Measurements from ENCODE around the gene SP9.
"Not testable (repeated sequence)": the region's sequence is repeated elsewhere in the genome, so short reads cannot be mapped to it uniquely, and the experiment has no call there.

SP9 gene

DNA sequence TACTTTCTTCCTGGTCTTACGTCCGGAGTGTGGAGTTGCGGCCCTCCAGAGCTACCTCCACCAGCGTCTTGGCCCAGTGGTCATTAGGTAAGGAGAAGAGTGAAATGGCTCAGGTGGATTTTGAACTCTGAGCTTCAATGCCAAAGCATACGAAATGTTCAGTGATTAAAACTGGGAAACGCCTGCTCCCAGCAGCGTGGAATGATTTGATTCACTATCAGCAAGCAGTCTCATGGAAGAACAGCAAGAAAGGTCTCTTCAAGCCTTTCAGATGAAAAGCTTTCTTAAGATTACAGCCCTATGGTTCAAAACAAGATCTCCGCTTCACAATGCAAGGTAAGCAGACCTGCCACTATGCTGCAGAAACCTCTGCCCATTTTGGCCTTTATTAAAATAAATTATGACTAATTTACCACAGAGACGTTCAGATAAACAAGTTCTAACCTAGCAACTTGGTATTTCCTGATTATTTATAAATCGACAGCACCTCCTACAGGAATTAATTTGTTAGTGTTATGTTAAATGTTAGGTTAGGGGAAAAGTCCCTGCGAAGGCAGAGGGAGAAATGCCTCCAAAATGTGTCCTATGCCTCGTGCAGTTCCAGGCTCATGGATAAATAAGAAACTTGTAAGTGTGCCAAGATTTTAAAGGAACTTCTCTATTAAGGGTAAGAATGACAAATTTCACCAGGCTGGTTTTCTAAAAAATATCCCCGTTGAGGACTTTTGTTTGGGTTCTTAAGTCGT, 10.1 kb downstream of the SP9 start:
- peak; percentile 54 for DNase-seq (ENCODE audit: low spot score)

DNA sequence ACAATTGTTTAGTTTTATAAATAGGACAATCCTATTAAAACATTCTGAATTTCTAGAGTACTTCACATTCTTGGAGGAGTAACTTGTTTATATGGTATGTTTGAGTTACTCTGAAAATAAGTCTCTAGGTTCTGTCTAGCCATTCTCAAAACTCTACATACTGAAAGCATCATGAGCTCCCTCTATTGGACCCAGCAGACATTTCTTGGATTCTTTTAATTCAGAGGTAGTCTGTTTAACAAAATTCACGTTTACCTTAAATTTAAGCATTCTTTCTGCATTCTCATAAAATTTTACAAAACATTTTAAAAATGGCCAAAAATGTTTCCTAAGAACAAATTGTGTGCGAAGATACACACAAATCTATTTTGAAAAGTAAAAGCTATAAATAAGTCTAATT, 15.3 kb downstream of the SP9 start:
- DNase-seq (ENCODE audit: low spot score): peak; percentile 33

DNA sequence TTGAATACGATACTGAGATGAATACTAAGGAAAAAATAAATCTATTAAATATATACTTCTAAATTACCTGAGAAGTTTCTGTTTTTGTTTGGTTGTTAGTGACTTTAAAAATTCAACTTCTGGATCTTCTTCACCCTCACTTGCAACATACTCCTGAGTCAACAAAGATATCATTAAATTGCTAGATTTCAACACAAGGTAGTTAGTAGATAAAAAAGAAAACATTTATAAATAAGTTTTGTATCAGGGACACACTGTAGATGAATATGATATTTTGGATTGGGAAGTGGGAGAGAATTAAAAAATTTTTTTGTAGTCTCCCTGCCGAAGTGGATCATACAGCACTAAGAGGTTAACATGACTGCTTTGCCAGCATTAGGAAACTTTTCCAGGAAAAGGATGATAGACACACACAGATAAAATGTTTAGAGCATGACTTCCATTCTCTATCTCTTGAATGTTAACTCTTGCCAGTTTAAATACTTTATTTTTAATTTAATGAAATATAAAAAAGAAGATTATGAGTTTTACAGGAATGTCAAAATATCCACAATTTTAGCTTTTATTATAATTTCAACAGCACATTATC, 15.9 kb downstream of the SP9 start:
- no peak for DNase-seq (ENCODE audit: low spot score)

GRCh38 chr2:174353004-174353403, 18.2 kb downstream of the SP9 start:
- no peak for DNase-seq (ENCODE audit: low spot score)

DNA sequence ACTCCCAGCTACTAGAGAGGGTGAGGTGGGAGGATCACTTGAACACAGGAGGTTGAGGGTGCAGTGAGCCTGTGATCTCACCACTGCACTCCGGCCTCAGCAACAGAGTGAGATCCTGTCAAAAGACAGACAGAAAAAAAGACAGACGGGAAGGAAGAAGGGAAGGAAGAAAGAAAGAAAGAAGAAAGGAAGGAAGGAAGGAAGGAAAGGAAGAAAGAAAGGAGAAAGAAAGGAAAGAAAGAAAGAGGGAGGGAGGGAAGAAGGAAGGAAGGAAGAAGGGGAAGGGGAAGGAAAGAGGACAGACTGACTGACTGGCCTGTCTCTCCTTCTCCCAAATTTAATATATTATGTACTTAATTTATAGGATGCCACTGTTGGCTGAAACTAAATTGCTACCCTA, 21.6 kb downstream of the SP9 start:
- DNase-seq (ENCODE audit: low spot score): no peak

- not testable (repeated sequence) for DNase-seq (ENCODE audit: low spot score)
Measured at GRCh38 chr2:174359663-174360062, 24.9 kb downstream of the SP9 start.

DNA sequence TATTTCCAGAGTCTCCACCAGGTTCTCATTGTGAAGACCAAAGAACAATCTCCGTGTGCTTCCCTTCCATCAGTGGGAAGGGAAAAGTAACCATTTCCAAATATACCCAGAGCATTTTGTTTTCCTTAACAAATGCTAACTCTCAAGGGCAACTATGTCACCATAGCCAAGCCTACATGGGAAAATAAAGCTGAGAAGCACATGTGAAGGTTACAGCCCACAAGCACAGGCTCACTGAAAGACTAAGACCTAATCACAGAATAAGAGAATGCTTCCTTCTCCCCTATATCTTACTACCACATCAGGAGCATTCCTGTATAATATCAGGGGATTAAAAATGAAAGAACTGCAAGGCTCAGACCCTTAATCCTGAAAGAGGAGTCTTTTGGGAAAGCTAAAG, 28.2 kb downstream of the SP9 start:
- no peak for DNase-seq (ENCODE audit: low spot score)

GRCh38 chr2:174363492-174364225, 28.9 kb downstream of the SP9 start:
- DNase-seq (ENCODE audit: low spot score): not testable (repeated sequence)

DNA sequence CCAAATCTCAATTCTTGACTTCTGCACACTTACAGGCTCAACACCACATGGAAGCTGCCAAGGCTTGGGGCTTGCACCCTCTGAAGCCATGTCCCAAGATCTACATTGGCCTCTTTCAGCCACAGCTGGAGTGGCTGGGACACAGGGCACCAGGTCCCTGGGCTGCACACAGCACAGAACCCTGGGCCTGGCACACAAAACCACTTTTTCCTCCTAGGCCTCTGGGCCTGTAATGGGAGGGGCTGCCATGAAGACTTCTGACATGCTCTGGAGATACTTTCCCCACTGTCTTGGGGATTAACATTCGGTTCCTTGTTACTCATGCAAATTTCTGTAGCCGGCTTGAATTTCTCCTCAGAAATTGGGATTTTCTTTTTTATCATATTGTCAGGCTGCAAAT, 29.9 kb downstream of the SP9 start:
- DNase-seq (ENCODE audit: low spot score): no peak

DNA sequence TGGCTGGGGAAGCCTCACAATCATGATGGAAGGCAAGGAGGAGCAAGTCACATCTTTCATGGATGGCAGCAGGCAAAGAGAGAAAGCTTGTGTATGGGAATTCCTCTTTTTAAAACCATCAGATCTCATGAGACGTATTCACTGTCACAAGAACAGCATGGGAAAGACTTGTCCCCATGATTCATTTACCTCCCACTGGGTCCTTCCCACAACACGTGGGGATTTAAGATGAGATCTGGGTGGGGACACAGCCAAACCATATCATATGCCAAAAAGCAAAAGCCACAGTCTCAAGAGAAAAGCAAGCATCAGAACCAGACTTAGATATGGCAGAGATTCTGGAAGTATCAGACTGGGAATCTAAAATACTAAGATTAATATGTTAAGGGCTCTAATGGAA, 30.8 kb downstream of the SP9 start:
- no peak for DNase-seq (ENCODE audit: low spot score)

DNA sequence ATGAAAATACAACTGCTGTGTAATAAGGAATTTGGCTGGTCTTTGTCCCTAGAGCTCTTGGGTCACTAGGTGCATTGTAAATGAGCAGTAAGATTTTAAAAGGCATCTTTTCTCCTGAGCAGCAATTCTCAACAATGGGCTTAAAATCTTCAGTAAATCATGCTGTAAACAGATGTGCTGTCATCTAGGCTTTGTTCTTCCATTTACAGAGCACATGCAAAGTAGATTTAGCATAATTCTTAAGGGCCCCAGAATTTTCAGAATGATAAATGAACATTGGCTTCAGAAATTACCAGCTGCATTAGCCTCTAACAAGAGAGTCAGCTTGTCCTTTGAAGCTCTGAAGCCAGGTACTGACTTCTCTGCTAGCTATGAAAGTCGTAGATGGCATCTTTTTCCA, 33.9 kb downstream of the SP9 start:
- DNase-seq (ENCODE audit: low spot score): no peak

DNA sequence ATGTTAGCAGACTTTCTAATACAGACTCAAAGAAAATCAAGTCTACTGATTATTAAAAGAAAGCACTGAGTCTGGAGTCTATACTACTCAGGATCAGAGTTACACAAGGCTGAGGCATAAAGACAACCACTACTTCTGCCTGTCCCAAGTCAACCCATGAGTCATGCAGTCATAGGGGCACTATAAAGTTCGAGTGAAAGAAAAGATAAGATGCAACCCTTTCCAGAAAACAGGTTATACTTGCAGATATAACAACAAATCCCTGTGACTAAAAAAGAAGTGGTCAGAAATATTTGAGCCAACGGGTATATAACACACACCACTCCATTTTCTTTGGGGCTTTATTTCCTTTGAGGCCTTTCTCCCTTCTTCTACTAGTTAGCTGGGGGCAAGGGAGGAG, 42.2 kb downstream of the SP9 start:
- no peak for DNase-seq (ENCODE audit: low spot score)

DNA sequence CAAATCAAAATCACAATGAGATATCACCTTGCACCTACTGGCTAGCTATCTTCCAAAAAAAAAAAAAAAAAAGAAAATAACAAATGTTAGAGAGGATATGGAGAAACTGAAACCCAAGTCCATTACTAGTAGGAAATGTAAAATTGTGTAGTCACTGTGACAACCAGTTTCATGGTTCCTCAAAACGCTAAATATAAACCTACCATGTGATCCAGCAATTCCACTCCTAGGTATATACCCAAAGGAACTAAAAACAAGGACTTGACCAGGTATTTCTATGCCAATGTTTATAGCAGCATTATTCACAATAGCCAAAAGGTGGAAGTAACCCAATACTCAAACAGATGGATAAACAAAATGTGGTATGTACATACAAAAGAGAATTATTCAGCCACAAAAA, 49.0 kb downstream of the SP9 start:
- no peak for DNase-seq (ENCODE audit: low spot score)

DNA sequence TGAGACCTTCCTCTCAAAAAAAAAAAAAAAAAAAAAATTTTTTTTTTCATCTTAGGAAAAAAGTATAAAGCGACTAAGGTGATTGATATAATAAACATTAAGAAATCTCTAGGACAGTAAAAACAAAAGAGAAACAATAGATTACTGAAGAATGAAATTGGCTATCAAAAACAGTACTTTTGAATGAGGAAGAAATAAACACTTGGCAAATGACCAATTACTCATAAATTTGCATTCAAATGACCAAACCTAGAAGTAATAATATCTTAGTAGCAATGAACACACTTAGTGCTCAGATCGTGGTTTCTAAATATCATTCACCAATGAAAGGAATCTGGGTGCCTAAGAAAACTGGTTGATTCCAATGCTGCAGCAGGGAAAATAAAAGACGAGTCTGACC, 50.4 kb downstream of the SP9 start:
- DNase-seq (ENCODE audit: low spot score): no peak
